Measurements from ENCODE around the gene BHLHA9. TPM values are rescaled to one million over a fixed set of nuclear protein-coding genes. Genes with fewer than 3 reads are reported as not detected.
A peak's percentile ranks its signal among the peaks of the same experiment; 100 is the strongest.

BHLHA9 gene
- total and polyA plus RNA-seq, 9 of the 15 experiments (the other 6 are each of a cell fraction or from before 2014, with no cell fraction given), result not detected

DNA sequence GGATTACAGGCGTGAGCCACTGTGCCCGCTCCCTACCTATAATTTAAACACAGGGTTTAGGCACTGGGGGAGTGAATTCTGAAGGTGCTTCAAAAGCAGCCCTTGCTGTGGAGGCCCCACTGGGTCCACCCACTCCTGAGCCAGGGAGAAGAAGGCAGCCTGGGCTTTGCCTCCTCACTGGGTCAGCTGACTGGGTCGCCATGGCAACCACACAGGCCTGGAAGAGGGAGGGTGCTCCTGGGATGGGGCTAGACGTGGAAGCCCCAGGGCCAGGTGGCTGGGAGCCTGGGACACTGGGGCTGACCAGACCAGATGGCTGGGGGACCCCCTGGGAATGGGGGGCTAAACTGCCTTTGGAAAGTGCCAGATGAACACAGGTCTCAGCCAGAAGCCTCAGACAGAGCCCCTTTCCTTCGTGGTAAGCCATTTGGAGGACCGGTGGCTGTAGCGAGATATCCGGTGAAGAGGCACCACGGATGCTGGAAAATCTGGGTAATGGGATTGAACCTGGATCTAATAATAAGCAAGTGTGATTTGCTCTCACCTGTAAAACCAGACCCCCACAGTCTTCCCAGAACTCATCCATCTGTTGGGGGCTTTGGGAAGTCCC, 42.1 kb downstream of the BHLHA9 start (continued):
- TF ChIP-seq, protein P1, sequence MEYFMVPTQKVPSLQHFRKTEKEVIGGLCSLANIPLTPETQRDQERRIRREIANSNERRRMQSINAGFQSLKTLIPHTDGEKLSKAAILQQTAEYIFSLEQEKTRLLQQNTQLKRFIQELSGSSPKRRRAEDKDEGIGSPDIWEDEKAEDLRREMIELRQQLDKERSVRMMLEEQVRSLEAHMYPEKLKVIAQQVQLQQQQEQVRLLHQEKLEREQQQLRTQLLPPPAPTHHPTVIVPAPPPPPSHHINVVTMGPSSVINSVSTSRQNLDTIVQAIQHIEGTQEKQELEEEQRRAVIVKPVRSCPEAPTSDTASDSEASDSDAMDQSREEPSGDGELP (CRISPR knock-in tag; IDR thresholded peaks at IDR 0.05; ENCODE audit: borderline replicate concordance), result peak; percentile 94
- no peak for TF ChIP-seq ZNF354B (CRISPR knock-in tag; IDR thresholded peaks at IDR 0.05)
- TF ChIP-seq, protein P2, sequence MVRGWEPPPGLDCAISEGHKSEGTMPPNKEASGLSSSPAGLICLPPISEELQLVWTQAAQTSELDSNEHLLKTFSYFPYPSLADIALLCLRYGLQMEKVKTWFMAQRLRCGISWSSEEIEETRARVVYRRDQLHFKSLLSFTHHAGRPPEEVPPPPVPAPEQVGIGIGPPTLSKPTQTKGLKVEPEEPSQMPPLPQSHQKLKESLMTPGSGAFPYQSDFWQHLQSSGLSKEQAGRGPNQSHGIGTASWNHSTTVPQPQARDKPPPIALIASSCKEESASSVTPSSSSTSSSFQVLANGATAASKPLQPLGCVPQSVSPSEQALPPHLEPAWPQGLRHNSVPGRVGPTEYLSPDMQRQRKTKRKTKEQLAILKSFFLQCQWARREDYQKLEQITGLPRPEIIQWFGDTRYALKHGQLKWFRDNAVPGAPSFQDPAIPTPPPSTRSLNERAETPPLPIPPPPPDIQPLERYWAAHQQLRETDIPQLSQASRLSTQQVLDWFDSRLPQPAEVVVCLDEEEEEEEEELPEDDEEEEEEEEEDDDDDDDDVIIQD (CRISPR knock-in tag; IDR thresholded peaks at IDR 0.05), result no peak

DNA sequence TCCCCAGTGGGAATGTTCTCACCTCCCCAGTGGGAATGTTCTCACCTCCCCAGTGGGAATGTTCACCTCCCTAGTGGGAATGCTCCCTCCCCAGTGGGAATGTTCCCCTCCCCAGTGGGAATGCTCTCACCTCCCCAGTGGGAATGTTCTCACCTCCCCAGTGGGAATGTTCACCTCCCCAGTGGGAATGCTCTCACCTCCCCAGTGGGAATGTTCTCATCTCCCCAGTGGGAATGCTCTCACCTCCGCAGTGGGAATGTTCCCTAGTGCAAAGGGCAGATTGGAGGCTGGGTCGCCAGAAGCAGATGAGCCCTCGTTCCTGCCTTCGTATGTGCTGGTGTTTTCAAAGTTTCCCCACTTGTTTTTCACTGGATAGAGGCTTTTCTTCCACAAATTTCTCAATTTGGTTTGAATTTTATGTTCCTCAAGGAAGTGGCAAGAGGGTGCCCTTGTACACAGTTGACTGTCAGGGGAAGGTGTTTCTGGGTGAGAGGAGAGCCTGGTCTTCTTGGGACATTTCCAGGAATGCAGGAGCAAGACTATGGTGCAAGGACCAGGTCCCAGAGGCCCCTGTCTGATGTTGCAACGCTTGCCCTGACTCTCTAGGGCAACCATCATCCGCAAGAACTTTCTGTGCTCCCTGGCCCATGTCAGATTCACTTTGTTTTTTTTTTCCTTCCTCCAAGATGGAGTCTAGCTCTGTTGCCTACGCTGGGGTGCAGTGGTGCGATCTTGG, 43.2 kb downstream of the BHLHA9 start:
- Histone ChIP-seq H3K4me2 (ENCODE audit: insufficient read depth, low read length) (no peak overlapping the region), H3K27ac (ENCODE audit: extremely low read depth, low read depth, low read length) (no peak overlapping the region), H3K9me3 (replicated peaks; ENCODE audit: control insufficient read depth, insufficient read depth, low read depth, low read length) (no peaks in the 10 kb centered on the region), H4K20me1 (replicated peaks; ENCODE audit: control insufficient read depth, insufficient read depth, low read length) (no peaks in the 10 kb centered on the region), H3K4me3 (no peak overlapping the region), H3K9me1 (ENCODE audit: control insufficient read depth, insufficient read depth, low read length) (no peaks in the 10 kb centered on the region), H2AFZ (ENCODE audit: low read depth, low read length) (no peak overlapping the region), H3K27me3 (ENCODE audit: control insufficient read depth in 2 of 2, insufficient read depth in 2 of 2, low read length in 2 of 2) (peaks cover 3 to 6% of the 10 kb centered on the region in 2 experiments; a peak in 4 of 5 replicates), H3K4me1 (replicated peaks in 1 of 2; ENCODE audit: control insufficient read depth in 2 of 2, insufficient read depth in 2 of 2, low read length in 2 of 2) (peaks cover 0 to 9% of the 10 kb centered on the region in 2 experiments; a peak in 2 of 5 replicates), H3K79me2 (ENCODE audit: control insufficient read depth, insufficient read depth, low read length) (no peaks in the 10 kb centered on the region), H3K9ac (ENCODE audit: insufficient read depth in 1 of 2, low read depth in 2 of 2, low read length in 2 of 2) (no peak overlapping the region), H3K36me3 (ENCODE audit: control insufficient read depth, insufficient read depth, low read length) (no peaks in the 10 kb centered on the region)
- intact Hi-C loops (cut with micrococcal nuclease) (no loop called here), in situ Hi-C loops (cut with MboI) (no loop called here)
- POLR2A ChIA-PET, result no interaction called here
- FAIRE-seq (no peak), ATAC-seq (no peak), DNase-seq (ENCODE audit: extremely low read depth in 1 of 4, low spot score in 3 of 4) (no peak)
- CTCF ChIA-PET (ENCODE audit: low intra/inter-chr PET ratio), result no interaction called here
- 19% methylated on average over 6 of the region's 8 CpGs for WGBS (ENCODE audit: insufficient coverage, low coverage, missing lambda C conversion rate)
- no TSS peak for BruUV-seq (replicated peaks)
- TF ChIP-seq CEBPB (tag; IDR thresholded peaks at IDR 0.05) (peak; percentile 31; the same call in 1 of the 2 replicates), XRCC3 (IDR thresholded peaks at IDR 0.05) (no peak), SIX5 (IDR thresholded peaks at IDR 0.05; ENCODE audit: borderline replicate concordance in 1 of 2, insufficient read depth in 1 of 2, low read depth in 1 of 2, low read length in 2 of 2) (no peak), ZNF274 (IDR thresholded peaks at IDR 0.05; ENCODE audit: borderline replicate concordance, low read depth, low read length) (no peak), ZKSCAN3 (CRISPR knock-in tag; IDR thresholded peaks at IDR 0.05) (no peak), NFE2 (IDR thresholded peaks at IDR 0.05; ENCODE audit: low read depth) (no peak), TEAD1 (CRISPR knock-in tag; IDR thresholded peaks at IDR 0.05) (no peak)
- TF ChIP-seq, protein P3, sequence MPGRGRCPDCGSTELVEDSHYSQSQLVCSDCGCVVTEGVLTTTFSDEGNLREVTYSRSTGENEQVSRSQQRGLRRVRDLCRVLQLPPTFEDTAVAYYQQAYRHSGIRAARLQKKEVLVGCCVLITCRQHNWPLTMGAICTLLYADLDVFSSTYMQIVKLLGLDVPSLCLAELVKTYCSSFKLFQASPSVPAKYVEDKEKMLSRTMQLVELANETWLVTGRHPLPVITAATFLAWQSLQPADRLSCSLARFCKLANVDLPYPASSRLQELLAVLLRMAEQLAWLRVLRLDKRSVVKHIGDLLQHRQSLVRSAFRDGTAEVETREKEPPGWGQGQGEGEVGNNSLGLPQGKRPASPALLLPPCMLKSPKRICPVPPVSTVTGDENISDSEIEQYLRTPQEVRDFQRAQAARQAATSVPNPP (IDR thresholded peaks at IDR 0.05; ENCODE audit: borderline replicate concordance, insufficient read depth, insufficient read length), result no peak

Measured in K562 (cell line).